Measurements from ENCODE around the gene IGFBP2. TPM values are rescaled to one million over a fixed set of nuclear protein-coding genes. Genes with fewer than 3 reads are reported as not detected.

Gene IGFBP2
- total and polyA plus RNA-seq, 7 experiments from 2014 or later, result 0.18 to 58.9 TPM; not detected in 5

- Histone ChIP-seq H3K27ac (ENCODE audit: low read depth, low read length) (no peak overlapping the region), H3K4me1 (ENCODE audit: control insufficient read depth in 2 of 2, insufficient read depth in 2 of 2, low read length in 2 of 2) (peaks cover 2% of the 10 kb centered on the region in 2 donors), H3K36me3 (ENCODE audit: control insufficient read depth in 2 of 3, insufficient read depth in 3 of 3, low read length in 3 of 3) (no peaks in the 10 kb centered on the region), H3K9me3 (ENCODE audit: control insufficient read depth in 2 of 3, low read length in 3 of 3) (no peaks in the 10 kb centered on the region), H3K4me3 (ENCODE audit: low read length) (no peak overlapping the region), H3K27me3 (ENCODE audit: control insufficient read depth in 2 of 2, insufficient read depth in 2 of 2, low read length in 2 of 2) (no peaks in the 10 kb centered on the region)
- intact Hi-C loops (cut with micrococcal nuclease), result loop anchor here in 1 of 2 donors (5.0 kb wide), 1 partner anchor 111 kb away; the partner anchor contains the start of gene RPL37A
- ATAC-seq (no peak), DNase-seq (no peak)
- Mint-ChIP-seq H3K27ac (no peak overlapping the region), H3K4me3 (no peak overlapping the region), H3K27me3 (peaks cover 0 to 13% (median 11%) of the 10 kb centered on the region in 5 donors), H3K36me3 (peaks cover 0 to 17% (median 0%) of the 10 kb centered on the region in 5 donors), H3K4me1 (peaks cover 8 to 39% (median 13%) of the 10 kb centered on the region in 7 donors), H3K9me3 (peaks cover 0 to 10% (median 0%) of the 10 kb centered on the region in 11 donors)
- ChIA-PET POLR2A (no interaction called here), CTCF (no interaction called here)
Observed at GRCh38 chr2:216608525-216608924, 24.7 kb upstream of the IGFBP2 start.

DNA sequence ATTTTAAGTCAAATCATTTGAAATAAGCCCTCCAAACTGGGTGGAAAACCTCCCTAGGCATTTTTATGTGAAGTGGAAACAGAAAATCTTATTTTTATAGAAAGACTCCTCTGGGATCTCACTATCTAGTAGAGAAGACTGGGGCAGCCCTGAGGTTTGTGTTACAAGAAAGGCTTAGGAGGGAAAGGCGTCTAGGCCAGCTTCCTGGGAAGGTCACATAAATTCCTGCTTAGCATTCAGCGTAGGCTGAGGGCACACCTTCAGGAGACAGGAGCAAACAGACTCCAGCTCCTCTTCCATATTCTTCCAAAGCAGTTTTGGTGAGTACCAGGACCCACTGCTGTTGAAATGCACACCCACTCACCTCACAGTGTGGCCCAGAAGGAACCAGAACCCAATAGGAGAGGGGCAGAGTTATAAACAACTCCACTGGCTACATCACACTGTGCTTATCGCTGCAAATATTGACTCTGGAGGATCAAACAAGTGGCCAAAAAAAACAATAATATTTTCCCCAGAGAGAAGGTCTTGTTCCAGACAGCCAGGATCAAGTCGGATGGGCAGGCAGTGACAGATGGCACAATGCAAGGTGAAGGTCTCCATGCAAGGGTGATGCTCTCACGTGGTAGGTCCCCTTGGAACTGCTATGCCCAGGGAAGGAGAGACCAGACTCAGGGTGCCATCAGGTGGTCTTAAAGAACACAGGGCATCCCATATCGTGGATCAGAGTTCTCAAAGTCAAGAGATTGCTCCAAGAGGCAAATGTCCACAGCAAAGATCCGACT lies 17.7 kb upstream of the IGFBP2 start:
- Histone ChIP-seq H3K4me1 (ENCODE audit: control insufficient read depth in 2 of 2, insufficient read depth in 2 of 2, low read length in 2 of 2) (no peaks in the 10 kb centered on the region), H3K9me3 (ENCODE audit: control insufficient read depth in 2 of 3, low read length in 3 of 3) (no peaks in the 10 kb centered on the region), H3K36me3 (ENCODE audit: control insufficient read depth in 2 of 3, insufficient read depth in 3 of 3, low read length in 3 of 3) (no peaks in the 10 kb centered on the region), H3K27ac (ENCODE audit: low read depth, low read length) (no peak overlapping the region), H3K4me3 (ENCODE audit: low read length) (no peak overlapping the region), H3K27me3 (ENCODE audit: control insufficient read depth in 2 of 2, insufficient read depth in 2 of 2, low read length in 2 of 2) (no peaks in the 10 kb centered on the region)
- intact Hi-C loops (cut with micrococcal nuclease), result no loop called here
- Mint-ChIP-seq H3K36me3 (peaks cover 0 to 2% (median 0%) of the 10 kb centered on the region in 5 donors), H3K9me3 (peaks cover 0 to 1% (median 0%) of the 10 kb centered on the region in 11 donors), H3K4me1 (peaks cover 0 to 24% (median 7%) of the 10 kb centered on the region in 7 donors), H3K4me3 (no peak overlapping the region), H3K27me3 (peaks cover 3 to 16% (median 5%) of the 10 kb centered on the region in 5 donors), H3K27ac (no peak overlapping the region)
- ChIA-PET CTCF (no interaction called here), POLR2A (no interaction called here)
- DNase-seq, result no peak
- no peak for ATAC-seq

GRCh38 chr2:216616083-216616678 lies 17.0 kb upstream of the IGFBP2 start:
- CTCF ChIA-PET, result no interaction called here
- DNase-seq, result no peak

DNA sequence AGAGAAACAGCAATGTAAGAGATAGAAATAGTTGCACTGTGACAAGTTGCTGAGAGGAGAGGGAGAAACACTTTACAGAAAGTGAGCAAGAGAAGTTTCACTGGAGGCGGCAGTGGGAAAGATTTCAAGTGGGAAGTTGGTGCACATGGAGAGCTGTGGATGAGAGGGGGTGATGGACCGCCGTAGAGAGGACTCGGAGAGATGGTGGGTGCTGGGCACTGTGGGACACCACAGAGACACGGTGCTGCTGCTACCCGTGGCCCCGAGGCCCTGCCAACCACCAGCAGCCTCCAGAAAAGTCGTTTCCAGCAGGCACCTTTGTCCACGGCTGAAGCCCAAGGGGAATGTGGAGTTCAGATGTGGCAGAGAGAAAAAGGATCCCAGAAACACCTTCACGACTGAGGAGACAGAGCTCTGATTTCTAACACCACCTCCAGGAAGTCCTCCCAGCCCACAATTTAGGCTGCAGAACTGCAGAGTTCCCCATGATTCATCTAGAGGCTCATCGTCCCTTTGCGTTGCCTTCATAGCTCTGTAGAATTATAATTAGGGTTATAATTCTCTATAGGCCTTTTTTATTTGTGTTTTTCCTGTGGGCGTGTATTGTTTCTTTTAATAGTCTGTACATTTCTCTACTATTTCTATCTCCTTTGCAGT lies 15.9 kb upstream of the IGFBP2 start:
- no peak for ATAC-seq
- ChIA-PET POLR2A (no interaction called here), CTCF (no interaction called here)
- no peaks in the 10 kb centered on the region for H3K36me3 Mint-ChIP-seq
- intact Hi-C loops (cut with micrococcal nuclease), result no loop called here
- H3K4me3 Mint-ChIP-seq, result no peak overlapping the region
- no peak overlapping the region for H3K4me3 ChIP-seq (ENCODE audit: low read length)
- H3K4me1 ChIP-seq (ENCODE audit: control insufficient read depth in 2 of 2, insufficient read depth in 2 of 2, low read length in 2 of 2), result no peaks in the 10 kb centered on the region
- H3K36me3 ChIP-seq (ENCODE audit: control insufficient read depth in 2 of 3, insufficient read depth in 3 of 3, low read length in 3 of 3), result no peaks in the 10 kb centered on the region
- no peaks in the 10 kb centered on the region for H3K9me3 ChIP-seq (ENCODE audit: control insufficient read depth in 2 of 3, low read length in 3 of 3)
- peaks cover 0 to 24% (median 7%) of the 10 kb centered on the region in 7 donors for H3K4me1 Mint-ChIP-seq
- H3K9me3 Mint-ChIP-seq, result no peaks in the 10 kb centered on the region
- H3K27ac Mint-ChIP-seq, result no peak overlapping the region
- no peak for DNase-seq
- no peak overlapping the region for H3K27ac ChIP-seq (ENCODE audit: low read depth, low read length)
- peaks cover 3 to 10% (median 5%) of the 10 kb centered on the region in 5 donors for H3K27me3 Mint-ChIP-seq
- no peaks in the 10 kb centered on the region for H3K27me3 ChIP-seq (ENCODE audit: control insufficient read depth in 2 of 2, insufficient read depth in 2 of 2, low read length in 2 of 2)

More at GRCh38 chr2:216616083-216616678, 17.0 kb upstream of the IGFBP2 start:
- H3K9me3 ChIP-seq (ENCODE audit: control insufficient read depth in 2 of 3, low read length in 3 of 3), result no peaks in the 10 kb centered on the region
- H3K4me3 Mint-ChIP-seq, result no peak overlapping the region
- no peaks in the 10 kb centered on the region for H3K27me3 ChIP-seq (ENCODE audit: control insufficient read depth in 2 of 2, insufficient read depth in 2 of 2, low read length in 2 of 2)
- no peaks in the 10 kb centered on the region for H3K4me1 ChIP-seq (ENCODE audit: control insufficient read depth in 2 of 2, insufficient read depth in 2 of 2, low read length in 2 of 2)
- no peak for ATAC-seq
- intact Hi-C loops (cut with micrococcal nuclease), result no loop called here
- peaks cover 0 to 24% (median 7%) of the 10 kb centered on the region in 7 donors for H3K4me1 Mint-ChIP-seq
- H3K9me3 Mint-ChIP-seq, result no peaks in the 10 kb centered on the region
- no peak overlapping the region for H3K27ac ChIP-seq (ENCODE audit: low read depth, low read length)
- peaks cover 0 to under 1% (median 0%) of the 10 kb centered on the region in 5 donors for H3K36me3 Mint-ChIP-seq
- H3K36me3 ChIP-seq (ENCODE audit: control insufficient read depth in 2 of 3, insufficient read depth in 3 of 3, low read length in 3 of 3), result no peaks in the 10 kb centered on the region
- H3K4me3 ChIP-seq (ENCODE audit: low read length), result no peak overlapping the region
- POLR2A ChIA-PET, result no interaction called here
- peaks cover 3 to 16% (median 5%) of the 10 kb centered on the region in 5 donors for H3K27me3 Mint-ChIP-seq
- H3K27ac Mint-ChIP-seq, result no peak overlapping the region

GRCh38 chr2:216618785-216619184 lies 14.4 kb upstream of the IGFBP2 start:
- H3K36me3 Mint-ChIP-seq, result no peaks in the 10 kb centered on the region
- no peak for DNase-seq
- Histone ChIP-seq H3K4me1 (ENCODE audit: control insufficient read depth in 2 of 2, insufficient read depth in 2 of 2, low read length in 2 of 2) (no peaks in the 10 kb centered on the region), H3K27ac (ENCODE audit: low read depth, low read length) (no peak overlapping the region), H3K9me3 (ENCODE audit: control insufficient read depth in 2 of 3, low read length in 3 of 3) (no peaks in the 10 kb centered on the region), H3K36me3 (ENCODE audit: control insufficient read depth in 2 of 3, insufficient read depth in 3 of 3, low read length in 3 of 3) (no peaks in the 10 kb centered on the region), H3K27me3 (ENCODE audit: control insufficient read depth in 2 of 2, insufficient read depth in 2 of 2, low read length in 2 of 2) (no peaks in the 10 kb centered on the region), H3K4me3 (ENCODE audit: low read length) (no peak overlapping the region)
- ATAC-seq, result no peak
- H3K9me3 Mint-ChIP-seq, result peaks cover 0 to 3% (median 0%) of the 10 kb centered on the region in 11 donors
- H3K27ac Mint-ChIP-seq, result peak overlapping the region in 1 of 9 donors; percentile 81
- peaks cover 0 to 27% (median 7%) of the 10 kb centered on the region in 7 donors for H3K4me1 Mint-ChIP-seq
- H3K4me3 Mint-ChIP-seq, result no peak overlapping the region
- intact Hi-C loops (cut with micrococcal nuclease), result no loop called here
- POLR2A ChIA-PET, result no interaction called here
- peaks cover 0 to 10% (median 5%) of the 10 kb centered on the region in 5 donors for H3K27me3 Mint-ChIP-seq
- CTCF ChIA-PET, result no interaction called here

DNA sequence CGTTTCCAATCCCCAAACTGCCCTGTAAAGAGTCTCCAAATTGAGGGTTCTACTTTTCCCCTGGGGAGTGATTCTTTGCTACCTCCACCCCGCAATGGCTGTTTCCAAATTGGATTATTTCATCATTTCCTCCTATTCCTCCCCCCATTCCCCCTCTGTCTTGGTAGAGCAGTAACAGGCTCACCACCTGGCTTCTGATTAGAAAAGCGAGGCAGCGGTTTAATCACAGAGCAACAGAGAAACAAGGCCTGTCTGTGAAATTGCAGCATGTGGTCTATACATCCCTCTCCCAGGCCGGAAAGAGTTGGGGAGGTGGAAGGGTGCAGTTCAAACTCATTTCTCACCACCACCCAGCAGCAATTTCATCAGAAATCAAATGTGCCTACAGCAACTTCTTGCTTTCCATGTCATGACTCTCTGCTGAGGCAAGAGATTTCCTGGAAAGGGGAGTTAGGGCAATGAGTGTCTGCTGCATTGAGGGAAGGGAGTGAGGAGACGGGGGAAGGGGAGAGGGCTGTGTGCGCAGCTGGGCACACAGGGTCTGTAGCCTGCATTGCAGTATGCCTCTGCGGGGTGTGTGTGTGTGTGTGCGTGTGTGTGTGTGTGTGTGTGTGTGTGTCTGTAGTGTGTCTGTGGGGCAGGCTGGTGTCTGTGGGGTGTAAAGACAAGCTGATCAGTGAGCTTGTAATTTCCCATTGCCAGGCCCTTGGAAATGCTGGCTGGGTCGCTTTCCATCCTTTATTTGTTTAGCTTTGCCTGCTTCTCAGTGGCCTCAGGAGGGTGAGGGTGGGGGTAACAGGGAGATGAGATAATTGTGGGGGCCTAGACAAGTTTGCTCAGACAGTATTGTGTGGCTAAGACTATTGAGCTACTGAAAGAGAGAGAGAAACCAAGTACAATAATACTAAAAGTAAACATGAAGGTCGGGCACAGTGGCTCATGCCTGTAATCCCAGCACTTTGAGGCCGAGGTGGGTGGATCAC lies 13.5 kb upstream of the IGFBP2 start:
- Mint-ChIP-seq H3K4me1 (peaks cover 0 to 27% (median 7%) of the 10 kb centered on the region in 7 donors), H3K27ac (peak overlapping the region in 5 of 9 donors; percentile 46 to 82 (median 52)), H3K27me3 (peaks cover 0 to 10% (median 5%) of the 10 kb centered on the region in 5 donors), H3K36me3 (no peaks in the 10 kb centered on the region), H3K4me3 (peak overlapping the region in 1 of 10 donors; percentile 39), H3K9me3 (peaks cover 0 to 7% (median 0%) of the 10 kb centered on the region in 11 donors)
- no peaks in the 10 kb centered on the region for H3K36me3 ChIP-seq (ENCODE audit: control insufficient read depth in 2 of 3, insufficient read depth in 3 of 3, low read length in 3 of 3)
- CTCF ChIA-PET, result no interaction called here
- H3K27ac ChIP-seq (ENCODE audit: low read depth, low read length), result no peak overlapping the region
- POLR2A ChIA-PET, result no interaction called here
- no peaks in the 10 kb centered on the region for H3K27me3 ChIP-seq (ENCODE audit: control insufficient read depth in 2 of 2, insufficient read depth in 2 of 2, low read length in 2 of 2)
- DNase-seq (peak in 1 of 9 donors; percentile 3), ATAC-seq (no peak)
- H3K4me3 ChIP-seq (ENCODE audit: low read length), result no peak overlapping the region
- H3K4me1 ChIP-seq (ENCODE audit: control insufficient read depth in 2 of 2, insufficient read depth in 2 of 2, low read length in 2 of 2), result no peaks in the 10 kb centered on the region
- no peaks in the 10 kb centered on the region for H3K9me3 ChIP-seq (ENCODE audit: control insufficient read depth in 2 of 3, low read length in 3 of 3)
- intact Hi-C loops (cut with micrococcal nuclease), result no loop called here
